ENCODE data around the gene ZBTB49. TPM values are rescaled to one million over a fixed set of nuclear protein-coding genes. Genes with fewer than 3 reads are reported as not detected.

ZBTB49 gene
- polyA plus RNA-seq, 1 donor from 2014 or later: 16.5 TPM

DNA sequence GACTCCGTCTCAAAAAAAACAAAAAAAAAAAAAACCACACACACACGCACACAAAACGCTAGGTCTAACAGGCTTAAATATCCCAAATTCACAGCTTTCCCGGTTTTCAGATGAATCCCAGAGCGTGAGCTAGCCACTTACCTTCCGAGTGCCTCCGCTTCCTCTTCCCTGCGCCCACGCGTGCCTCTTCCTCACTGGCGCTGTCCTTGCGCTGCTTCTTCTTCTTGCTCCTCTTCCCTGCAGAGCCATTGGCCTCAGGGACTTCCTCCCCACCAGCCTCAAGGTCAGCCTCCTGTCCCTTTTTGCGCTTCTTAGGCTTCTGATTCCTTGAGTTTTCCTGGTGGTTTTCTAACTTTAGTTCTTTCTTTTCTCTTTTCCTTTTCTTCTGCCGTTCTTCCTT is 15.8 kb upstream of the ZBTB49 start:
- Histone ChIP-seq H3K9me2 (ENCODE audit: insufficient read depth, low read length) (no peaks in the 10 kb centered on the region), H3K79me2 (replicated peaks; ENCODE audit: insufficient read depth, low read length) (no peaks in the 10 kb centered on the region), H3K36me3 (ENCODE audit: insufficient read depth, low read length) (no peaks in the 10 kb centered on the region)

DNA sequence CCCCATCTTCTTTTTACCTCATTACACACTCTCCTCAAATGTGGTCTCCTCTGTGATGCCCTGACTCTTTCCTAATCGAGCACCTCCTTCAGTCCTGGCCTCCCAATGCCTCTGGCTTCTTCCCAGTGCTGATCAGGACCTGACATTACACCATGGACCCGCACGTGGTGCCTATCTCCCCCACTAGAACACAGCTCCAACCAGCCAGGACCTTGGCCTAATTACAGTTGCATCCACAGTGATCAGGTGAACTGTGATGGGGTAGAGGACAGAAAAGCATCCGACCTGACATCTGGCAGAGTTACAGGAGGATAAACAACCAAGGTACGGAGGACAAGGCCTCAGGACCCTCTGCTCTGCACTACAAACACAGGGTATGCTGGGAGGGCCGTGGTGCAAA is 12.5 kb upstream of the ZBTB49 start:
- Histone ChIP-seq H3K27me3 (ENCODE audit: insufficient read depth, low read depth, low read length) (no peaks in the 10 kb centered on the region), H3K9me2 (ENCODE audit: insufficient read depth, low read length) (no peaks in the 10 kb centered on the region), H3F3A (ENCODE audit: insufficient read depth, low read length, poor library complexity, severe bottlenecking) (no peaks in the 10 kb centered on the region), H3K9ac (ENCODE audit: low read length) (no peak overlapping the region), H3K79me2 (replicated peaks; ENCODE audit: insufficient read depth, low read length) (no peaks in the 10 kb centered on the region), H3K4me3 (ENCODE audit: low read length) (no peak overlapping the region), H2AFZ (ENCODE audit: low read depth, low read length) (no peak overlapping the region), H4K20me1 (ENCODE audit: insufficient read depth) (no peaks in the 10 kb centered on the region), H3K27ac (ENCODE audit: low read length) (no peak overlapping the region), H3K4me2 (ENCODE audit: low read length) (no peak overlapping the region), H3K36me3 (ENCODE audit: insufficient read depth, low read length) (no peaks in the 10 kb centered on the region), H3K9me3 (ENCODE audit: low read length) (no peaks in the 10 kb centered on the region)
- no peak for TF ChIP-seq EZH2 (IDR thresholded peaks at IDR 0.05; ENCODE audit: borderline replicate concordance, insufficient read depth, low read length, poor library complexity, severe bottlenecking)
- TF ChIP-seq SMC3 (conservative IDR thresholded peaks at IDR 0.05; ENCODE audit: poor library complexity): no peak

More for the DNA sequence above, 15.8 kb upstream of the ZBTB49 start:
- H3F3A ChIP-seq (ENCODE audit: insufficient read depth, low read length, poor library complexity, severe bottlenecking): no peaks in the 10 kb centered on the region
- H2AFZ ChIP-seq (ENCODE audit: low read depth, low read length): no peak overlapping the region
- no peak overlapping the region for H3K9ac ChIP-seq (ENCODE audit: low read length)
- no peak overlapping the region for H3K4me3 ChIP-seq (ENCODE audit: low read length)
- no peak overlapping the region for H3K4me2 ChIP-seq (ENCODE audit: low read length)
- TF ChIP-seq TAF1 (IDR thresholded peaks at IDR 0.05; ENCODE audit: low read depth) (no peak), MXI1 (conservative IDR thresholded peaks at IDR 0.05; ENCODE audit: poor library complexity, severe bottlenecking) (no peak), RAD21 (conservative IDR thresholded peaks at IDR 0.05) (no peak), EZH2 (IDR thresholded peaks at IDR 0.05; ENCODE audit: borderline replicate concordance, insufficient read depth, low read length, poor library complexity, severe bottlenecking) (no peak), POLR2AphosphoS5 (IDR thresholded peaks at IDR 0.05) (no peak), EP300 (conservative IDR thresholded peaks at IDR 0.05; ENCODE audit: poor library complexity, severe bottlenecking) (no peak), SMC3 (conservative IDR thresholded peaks at IDR 0.05; ENCODE audit: poor library complexity) (no peak)
- TF ChIP-seq, protein P1, sequence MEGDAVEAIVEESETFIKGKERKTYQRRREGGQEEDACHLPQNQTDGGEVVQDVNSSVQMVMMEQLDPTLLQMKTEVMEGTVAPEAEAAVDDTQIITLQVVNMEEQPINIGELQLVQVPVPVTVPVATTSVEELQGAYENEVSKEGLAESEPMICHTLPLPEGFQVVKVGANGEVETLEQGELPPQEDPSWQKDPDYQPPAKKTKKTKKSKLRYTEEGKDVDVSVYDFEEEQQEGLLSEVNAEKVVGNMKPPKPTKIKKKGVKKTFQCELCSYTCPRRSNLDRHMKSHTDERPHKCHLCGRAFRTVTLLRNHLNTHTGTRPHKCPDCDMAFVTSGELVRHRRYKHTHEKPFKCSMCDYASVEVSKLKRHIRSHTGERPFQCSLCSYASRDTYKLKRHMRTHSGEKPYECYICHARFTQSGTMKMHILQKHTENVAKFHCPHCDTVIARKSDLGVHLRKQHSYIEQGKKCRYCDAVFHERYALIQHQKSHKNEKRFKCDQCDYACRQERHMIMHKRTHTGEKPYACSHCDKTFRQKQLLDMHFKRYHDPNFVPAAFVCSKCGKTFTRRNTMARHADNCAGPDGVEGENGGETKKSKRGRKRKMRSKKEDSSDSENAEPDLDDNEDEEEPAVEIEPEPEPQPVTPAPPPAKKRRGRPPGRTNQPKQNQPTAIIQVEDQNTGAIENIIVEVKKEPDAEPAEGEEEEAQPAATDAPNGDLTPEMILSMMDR (IDR thresholded peaks at IDR 0.05; ENCODE audit: poor library complexity, severe bottlenecking): no peak
- TF ChIP-seq, protein P2, sequence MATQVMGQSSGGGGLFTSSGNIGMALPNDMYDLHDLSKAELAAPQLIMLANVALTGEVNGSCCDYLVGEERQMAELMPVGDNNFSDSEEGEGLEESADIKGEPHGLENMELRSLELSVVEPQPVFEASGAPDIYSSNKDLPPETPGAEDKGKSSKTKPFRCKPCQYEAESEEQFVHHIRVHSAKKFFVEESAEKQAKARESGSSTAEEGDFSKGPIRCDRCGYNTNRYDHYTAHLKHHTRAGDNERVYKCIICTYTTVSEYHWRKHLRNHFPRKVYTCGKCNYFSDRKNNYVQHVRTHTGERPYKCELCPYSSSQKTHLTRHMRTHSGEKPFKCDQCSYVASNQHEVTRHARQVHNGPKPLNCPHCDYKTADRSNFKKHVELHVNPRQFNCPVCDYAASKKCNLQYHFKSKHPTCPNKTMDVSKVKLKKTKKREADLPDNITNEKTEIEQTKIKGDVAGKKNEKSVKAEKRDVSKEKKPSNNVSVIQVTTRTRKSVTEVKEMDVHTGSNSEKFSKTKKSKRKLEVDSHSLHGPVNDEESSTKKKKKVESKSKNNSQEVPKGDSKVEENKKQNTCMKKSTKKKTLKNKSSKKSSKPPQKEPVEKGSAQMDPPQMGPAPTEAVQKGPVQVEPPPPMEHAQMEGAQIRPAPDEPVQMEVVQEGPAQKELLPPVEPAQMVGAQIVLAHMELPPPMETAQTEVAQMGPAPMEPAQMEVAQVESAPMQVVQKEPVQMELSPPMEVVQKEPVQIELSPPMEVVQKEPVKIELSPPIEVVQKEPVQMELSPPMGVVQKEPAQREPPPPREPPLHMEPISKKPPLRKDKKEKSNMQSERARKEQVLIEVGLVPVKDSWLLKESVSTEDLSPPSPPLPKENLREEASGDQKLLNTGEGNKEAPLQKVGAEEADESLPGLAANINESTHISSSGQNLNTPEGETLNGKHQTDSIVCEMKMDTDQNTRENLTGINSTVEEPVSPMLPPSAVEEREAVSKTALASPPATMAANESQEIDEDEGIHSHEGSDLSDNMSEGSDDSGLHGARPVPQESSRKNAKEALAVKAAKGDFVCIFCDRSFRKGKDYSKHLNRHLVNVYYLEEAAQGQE (IDR thresholded peaks at IDR 0.05; ENCODE audit: borderline replicate concordance): no peak
- no peaks in the 10 kb centered on the region for H3K9me3 ChIP-seq (ENCODE audit: low read length)
- H3K27ac ChIP-seq (ENCODE audit: low read length): no peak overlapping the region
- no peaks in the 10 kb centered on the region for H4K20me1 ChIP-seq (ENCODE audit: insufficient read depth)
- no peaks in the 10 kb centered on the region for H3K27me3 ChIP-seq (ENCODE audit: insufficient read depth, low read depth, low read length)

DNA sequence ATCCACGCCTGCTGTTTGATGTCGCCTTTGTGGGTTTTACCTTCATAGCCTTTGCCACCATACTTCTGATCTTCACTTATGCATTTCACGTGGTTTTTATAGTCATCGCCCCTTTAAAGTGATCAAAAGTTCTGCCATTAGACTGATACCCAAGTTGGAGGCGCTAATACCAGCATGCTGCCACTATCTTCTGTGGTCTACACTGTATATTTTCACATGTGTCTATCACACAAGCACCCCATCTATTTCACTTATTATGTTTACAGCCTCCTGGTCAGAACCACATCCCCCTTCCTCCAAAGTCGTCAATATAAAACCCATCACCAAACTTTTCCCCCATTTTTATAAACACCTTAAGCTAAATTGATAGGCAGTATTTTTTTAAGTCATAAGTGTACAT is 8.3 kb upstream of the ZBTB49 start:
- H4K20me1 ChIP-seq (ENCODE audit: insufficient read depth): no peaks in the 10 kb centered on the region
- TF ChIP-seq, protein P2 (IDR thresholded peaks at IDR 0.05; ENCODE audit: borderline replicate concordance): no peak
- TF ChIP-seq SMC3 (conservative IDR thresholded peaks at IDR 0.05; ENCODE audit: poor library complexity) (no peak), RAD21 (conservative IDR thresholded peaks at IDR 0.05) (no peak), TAF1 (IDR thresholded peaks at IDR 0.05; ENCODE audit: low read depth) (no peak), POLR2AphosphoS5 (IDR thresholded peaks at IDR 0.05) (no peak)
- TF ChIP-seq, protein P1 (IDR thresholded peaks at IDR 0.05; ENCODE audit: poor library complexity, severe bottlenecking): no peak
- no peak overlapping the region for H3K4me2 ChIP-seq (ENCODE audit: low read length)
- no peak overlapping the region for H3K27ac ChIP-seq (ENCODE audit: low read length)
- H3K9ac ChIP-seq (ENCODE audit: low read length): no peak overlapping the region
- H3K9me3 ChIP-seq (ENCODE audit: low read length): no peaks in the 10 kb centered on the region
- no peaks in the 10 kb centered on the region for H3K36me3 ChIP-seq (ENCODE audit: insufficient read depth, low read length)
- no peaks in the 10 kb centered on the region for H3K9me2 ChIP-seq (ENCODE audit: insufficient read depth, low read length)
- no peaks in the 10 kb centered on the region for H3F3A ChIP-seq (ENCODE audit: insufficient read depth, low read length, poor library complexity, severe bottlenecking)
- H3K4me3 ChIP-seq (ENCODE audit: low read length): no peak overlapping the region
- H3K79me2 ChIP-seq (replicated peaks; ENCODE audit: insufficient read depth, low read length): no peaks in the 10 kb centered on the region
- no peaks in the 10 kb centered on the region for H3K27me3 ChIP-seq (ENCODE audit: insufficient read depth, low read depth, low read length)
- H2AFZ ChIP-seq (ENCODE audit: low read depth, low read length): no peak overlapping the region
